SK-N-SH (cell line): ENCODE data around the gene NAA11. TPM values are rescaled to one million over a fixed set of nuclear protein-coding genes. Genes with fewer than 3 reads are reported as not detected.

ENCODE experiments used
- CTCF ChIA-PET: fragments of 300-600, 350-600 bp; formaldehyde crosslinking; extraction: SDS; loops from one replicate; lab custom pipeline; 2021; lab: Yijun Ruan, JAX
- POLR2A ChIA-PET: fragments of 350-600 bp; sonication (Branson Sonifier 250); formaldehyde crosslinking; extraction: SDS; loops from one replicate; lab custom pipeline; 2020; ENCODE audit warnings: antibody characterized with exemption, inconsistent platforms; lab: Yijun Ruan, JAX
- DNase-seq: peaks from one replicate; pipeline ENCODE4 v3.0.0; 2012
- H2AFZ ChIP-seq: fragments of 200-600 bp; sonication (generic); 2 replicates; pipeline ENCODE4 v1.8.1; 2016; ENCODE audit warnings: antibody characterized with exemption, mild to moderate bottlenecking, low read depth
- H3F3A ChIP-seq: fragments of 200-600 bp; sonication (generic); replicated peaks from 2 replicates; pipeline ENCODE3; 2016; ENCODE audit warnings: antibody characterized with exemption, mild to moderate bottlenecking; ENCODE audit not compliant: insufficient read depth
- H3K27ac ChIP-seq, 2 experiments: fragments of 200-500 bp in 1 of 2; fragments of 200-600 bp in 1 of 2; sonication (Bioruptor generic) in 1 of 2; sonication (generic), shearing (Covaris generic) in 1 of 2; 2 replicates each; pipeline versions ENCODE4 v1.5.1 to v1.6.1; 2014 to 2016; ENCODE audit warnings: low read depth in 2 of 2, inconsistent platforms in 1 of 2, low read length in 1 of 2, mild to moderate bottlenecking in 1 of 2, mixed read lengths in 1 of 2
- H3K27me3 ChIP-seq: fragments of 200-600 bp; sonication (generic), shearing (Covaris generic); 2 replicates; pipeline ENCODE4 v1.6.1; 2016; ENCODE audit warnings: mixed run types; ENCODE audit not compliant: insufficient read depth
- H3K36me3 ChIP-seq, 2 experiments: fragments of 200-500 bp in 1 of 2; fragments of 200-600 bp in 1 of 2; sonication (Bioruptor generic) in 1 of 2; sonication (generic) in 1 of 2; replicated peaks in 1 of 2; 2 replicates each; pipeline versions ENCODE3 to v1.5.1; 2014 to 2016; ENCODE audit warnings: low read length in 1 of 2, mild to moderate bottlenecking in 1 of 2; ENCODE audit not compliant: insufficient read depth in 2 of 2, control insufficient read depth in 1 of 2
- H3K4me1 ChIP-seq, 2 experiments: fragments of 200-500 bp in 1 of 2; fragments of 200-600 bp in 1 of 2; sonication (Bioruptor generic) in 1 of 2; sonication (generic), shearing (Covaris generic) in 1 of 2; 2 replicates each; pipeline versions ENCODE4 v1.5.1 to v1.6.1; 2014 to 2016; ENCODE audit warnings: low read depth in 1 of 2, low read length in 1 of 2, mixed run types in 1 of 2; ENCODE audit not compliant: insufficient read depth in 2 of 2, control insufficient read depth in 1 of 2
- H3K4me2 ChIP-seq: fragments of 200-600 bp; sonication (generic), shearing (Covaris generic); 2 replicates; pipeline ENCODE4 v1.6.1; 2017; ENCODE audit warnings: mixed run types
- H3K4me3 ChIP-seq, 2 experiments: fragments of 200-500 bp in 1 of 2; fragments of 200-600 bp in 1 of 2; sonication (Bioruptor generic) in 1 of 2; sonication (generic), shearing (Covaris generic) in 1 of 2; 2 replicates each; pipeline versions ENCODE4 v1.5.1 to v1.8.1; 2014 to 2016; ENCODE audit warnings: low read depth in 2 of 2, inconsistent platforms in 1 of 2, low read length in 1 of 2, mild to moderate bottlenecking in 1 of 2, mixed read lengths in 1 of 2, moderate library complexity in 1 of 2
- H3K79me2 ChIP-seq: fragments of 200-600 bp; sonication (generic); 2 replicates; pipeline ENCODE4 v1.8.1; 2017; ENCODE audit warnings: mild to moderate bottlenecking; ENCODE audit not compliant: insufficient read depth
- H3K9ac ChIP-seq: fragments of 200-600 bp; sonication (generic); 2 replicates; pipeline ENCODE4 v1.6.1; 2017; ENCODE audit warnings: mixed run types
- H3K9me2 ChIP-seq: fragments of 200-600 bp; sonication (generic); 2 replicates; pipeline ENCODE4 v1.6.1; 2017; ENCODE audit warnings: mixed run types
- H3K9me3 ChIP-seq: fragments of 200-600 bp; sonication (generic); 2 replicates; pipeline ENCODE4 v1.6.1; 2017; ENCODE audit warnings: mixed run types, mild to moderate bottlenecking, moderate library complexity
- H4K20me1 ChIP-seq: fragments of 200-600 bp; sonication (generic); 2 replicates; pipeline ENCODE4 v1.6.1; 2017; ENCODE audit warnings: mild to moderate bottlenecking, mixed run types; ENCODE audit not compliant: insufficient read depth
- CHD2 ChIP-seq: fragments of 150-350 bp; IDR thresholded peaks from 2 replicates; pipeline ENCODE4 v1.6.1; 2018; ENCODE audit warnings: low read length; ENCODE audit not compliant: partially characterized antibody
- GABPA ChIP-seq: IDR thresholded peaks from 2 replicates; pipeline ENCODE4 v1.4.0; 2012; ENCODE audit warnings: low read depth, mild to moderate bottlenecking
- MEF2A ChIP-seq: IDR thresholded peaks from 2 replicates; pipeline ENCODE4 v1.4.0; 2012; ENCODE audit warnings: low read depth, borderline replicate concordance
- NFIC ChIP-seq: IDR thresholded peaks from 2 replicates; pipeline ENCODE4 v1.4.0; 2012; ENCODE audit warnings: borderline replicate concordance
- NRF1 ChIP-seq: IDR thresholded peaks from 2 replicates; pipeline ENCODE4 v1.6.1; 2012; ENCODE audit warnings: low read depth, mild to moderate bottlenecking, low read length
- POLR2AphosphoS5 ChIP-seq: IDR thresholded peaks from 2 replicates; pipeline ENCODE4 v1.6.1; 2012; ENCODE audit warnings: low read depth, low read length
- RCOR1 ChIP-seq: fragments of 150-350 bp; IDR thresholded peaks from 2 replicates; pipeline ENCODE4 v1.6.1; 2017; ENCODE audit warnings: antibody characterized with exemption, low read length
- RFX5 ChIP-seq: IDR thresholded peaks from 2 replicates; pipeline ENCODE4 v1.6.1; 2012; ENCODE audit warnings: mild to moderate bottlenecking, improper control_type of control experiment, low read length
- SIN3A ChIP-seq: IDR thresholded peaks from 2 replicates; pipeline ENCODE4 v1.6.1; 2012; ENCODE audit warnings: low read depth, mild to moderate bottlenecking, low read length, moderate library complexity, borderline replicate concordance
- SMC3 ChIP-seq: IDR thresholded peaks from 2 replicates; pipeline ENCODE4 v1.6.1; 2012; ENCODE audit warnings: low read depth, low read length, improper control_type of control experiment
- TCF12 ChIP-seq: IDR thresholded peaks from 2 replicates; pipeline ENCODE4 v1.4.0; 2012
- TEAD4 ChIP-seq: IDR thresholded peaks from 2 replicates; pipeline ENCODE4 v1.4.0; 2012; ENCODE audit warnings: mild to moderate bottlenecking, borderline replicate concordance; ENCODE audit not compliant: insufficient read depth
- YY1 ChIP-seq: IDR thresholded peaks from 2 replicates; pipeline ENCODE4 v1.4.0; 2012; ENCODE audit warnings: low read depth, mild to moderate bottlenecking
- WGBS: methylation state at CpG from one replicate; pipeline ENCODE4 v1.1.6; 2017; ENCODE audit warnings: low lambda C conversion rate; 5-methylcytosine and 5-hydroxymethylcytosine counted together
- polyA plus RNA-seq, 3 experiments: library from polyadenylated mRNA; depleted of rRNA; stranded (reverse); fragments of >200 nt; gene quantifications; 2 replicates each; pipeline ENCODE4 v1.2.3, GENCODE V29; 2012
- TF ChIP-seq, protein P1 (sequence below): IDR thresholded peaks from 2 replicates; pipeline ENCODE4 v1.4.0; 2012; ENCODE audit warnings: low read depth, borderline replicate concordance
- TF ChIP-seq, protein P2 (sequence below): IDR thresholded peaks from 2 replicates; pipeline ENCODE4 v1.4.0; 2012; ENCODE audit warnings: low read depth
- TF ChIP-seq, protein P3 (sequence below): IDR thresholded peaks from 2 replicates; pipeline ENCODE4 v1.4.0; 2012; ENCODE audit warnings: low read depth, borderline replicate concordance

Gene NAA11
- polyA plus RNA-seq, 1 of the 3 experiments (the other 2 are of a cell fraction), result not detected

DNA sequence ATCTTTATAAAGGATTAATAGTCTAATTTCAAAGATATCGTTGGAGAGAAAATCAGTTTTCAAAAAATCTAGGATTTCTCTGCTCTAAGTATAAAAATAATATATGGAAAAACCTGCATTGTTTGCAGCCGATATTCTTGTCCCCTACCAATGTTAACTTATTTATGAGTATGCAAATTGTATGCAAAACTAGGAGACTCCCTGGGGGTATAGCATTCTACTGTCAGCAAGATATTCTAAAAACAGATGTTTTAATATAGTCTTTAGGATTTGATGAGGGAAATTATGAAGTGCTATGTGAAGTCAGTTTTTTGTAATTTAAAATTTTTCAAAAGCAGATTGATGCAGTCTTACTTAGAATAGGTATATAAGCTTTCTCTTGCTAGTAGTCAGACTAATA lies 41.2 kb upstream of the NAA11 start:
- WGBS, result 70% methylated on average over 2 of the region's 2 CpGs
- no peak overlapping the region for H3K9ac ChIP-seq
- CTCF ChIA-PET, result no interaction called here
- H3K27ac ChIP-seq, result no peak overlapping the region
- no peak for TF ChIP-seq CHD2
- no peak for TF ChIP-seq NRF1
- TF ChIP-seq, protein P1, sequence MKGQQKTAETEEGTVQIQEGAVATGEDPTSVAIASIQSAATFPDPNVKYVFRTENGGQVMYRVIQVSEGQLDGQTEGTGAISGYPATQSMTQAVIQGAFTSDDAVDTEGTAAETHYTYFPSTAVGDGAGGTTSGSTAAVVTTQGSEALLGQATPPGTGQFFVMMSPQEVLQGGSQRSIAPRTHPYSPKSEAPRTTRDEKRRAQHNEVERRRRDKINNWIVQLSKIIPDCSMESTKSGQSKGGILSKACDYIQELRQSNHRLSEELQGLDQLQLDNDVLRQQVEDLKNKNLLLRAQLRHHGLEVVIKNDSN, result no peak
- no peak for TF ChIP-seq POLR2AphosphoS5
- TF ChIP-seq SMC3, result no peak
- H3K4me2 ChIP-seq, result no peak overlapping the region
- H4K20me1 ChIP-seq, result no peaks in the 10 kb centered on the region
- DNase-seq, result no peak
- H3K9me3 ChIP-seq, result no peaks in the 10 kb centered on the region
- no peaks in the 10 kb centered on the region for H3K36me3 ChIP-seq
- no peaks in the 10 kb centered on the region for H3F3A ChIP-seq
- no peaks in the 10 kb centered on the region for H3K9me2 ChIP-seq
- H3K79me2 ChIP-seq, result no peaks in the 10 kb centered on the region
- no peak overlapping the region for H3K4me3 ChIP-seq
- no peak overlapping the region for H2AFZ ChIP-seq
- H3K27me3 ChIP-seq, result no peaks in the 10 kb centered on the region
- POLR2A ChIA-PET, result no interaction called here
- no peaks in the 10 kb centered on the region for H3K4me1 ChIP-seq

DNA sequence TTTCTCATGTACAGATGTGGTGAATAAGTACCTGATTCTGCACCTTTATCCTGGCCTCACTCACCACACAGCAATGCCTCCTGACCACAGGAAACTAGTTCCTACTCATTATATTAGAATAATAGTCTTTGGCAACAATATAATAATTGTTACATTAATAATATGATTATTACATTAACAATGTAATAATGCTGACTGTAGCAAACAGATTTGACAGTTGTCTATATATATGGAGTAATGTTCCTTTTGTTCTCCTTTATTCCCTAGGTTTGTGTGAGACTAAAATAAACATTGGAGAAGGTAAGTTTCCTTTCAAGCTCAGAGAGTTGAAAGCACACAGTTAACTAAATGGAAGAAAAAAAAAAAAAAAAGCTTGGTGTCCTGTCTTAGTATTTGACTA lies 40.6 kb upstream of the NAA11 start:
- no peak for DNase-seq
- CTCF ChIA-PET, result no interaction called here
- no peaks in the 10 kb centered on the region for H3K79me2 ChIP-seq
- H3K4me3 ChIP-seq, result no peak overlapping the region
- no peaks in the 10 kb centered on the region for H3K9me3 ChIP-seq
- no peaks in the 10 kb centered on the region for H3K36me3 ChIP-seq
- no peak overlapping the region for H3K9ac ChIP-seq
- H3K4me1 ChIP-seq, result no peaks in the 10 kb centered on the region
- H2AFZ ChIP-seq, result no peak overlapping the region
- H3F3A ChIP-seq, result no peaks in the 10 kb centered on the region
- H3K9me2 ChIP-seq, result no peaks in the 10 kb centered on the region
- H4K20me1 ChIP-seq, result no peaks in the 10 kb centered on the region
- no peaks in the 10 kb centered on the region for H3K27me3 ChIP-seq
- POLR2A ChIA-PET, result no interaction called here
- H3K4me2 ChIP-seq, result no peak overlapping the region
- no peak for TF ChIP-seq NFIC
- no peak for TF ChIP-seq RCOR1
- no peak for TF ChIP-seq SIN3A
- no peak for TF ChIP-seq RFX5
- TF ChIP-seq TCF12, result no peak
- no peak for TF ChIP-seq GABPA
- no peak for TF ChIP-seq MEF2A
- TF ChIP-seq YY1, result no peak
- TF ChIP-seq TEAD4, result no peak
- TF ChIP-seq, protein P2, sequence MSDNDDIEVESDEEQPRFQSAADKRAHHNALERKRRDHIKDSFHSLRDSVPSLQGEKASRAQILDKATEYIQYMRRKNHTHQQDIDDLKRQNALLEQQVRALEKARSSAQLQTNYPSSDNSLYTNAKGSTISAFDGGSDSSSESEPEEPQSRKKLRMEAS, result no peak
- TF ChIP-seq, protein P3, sequence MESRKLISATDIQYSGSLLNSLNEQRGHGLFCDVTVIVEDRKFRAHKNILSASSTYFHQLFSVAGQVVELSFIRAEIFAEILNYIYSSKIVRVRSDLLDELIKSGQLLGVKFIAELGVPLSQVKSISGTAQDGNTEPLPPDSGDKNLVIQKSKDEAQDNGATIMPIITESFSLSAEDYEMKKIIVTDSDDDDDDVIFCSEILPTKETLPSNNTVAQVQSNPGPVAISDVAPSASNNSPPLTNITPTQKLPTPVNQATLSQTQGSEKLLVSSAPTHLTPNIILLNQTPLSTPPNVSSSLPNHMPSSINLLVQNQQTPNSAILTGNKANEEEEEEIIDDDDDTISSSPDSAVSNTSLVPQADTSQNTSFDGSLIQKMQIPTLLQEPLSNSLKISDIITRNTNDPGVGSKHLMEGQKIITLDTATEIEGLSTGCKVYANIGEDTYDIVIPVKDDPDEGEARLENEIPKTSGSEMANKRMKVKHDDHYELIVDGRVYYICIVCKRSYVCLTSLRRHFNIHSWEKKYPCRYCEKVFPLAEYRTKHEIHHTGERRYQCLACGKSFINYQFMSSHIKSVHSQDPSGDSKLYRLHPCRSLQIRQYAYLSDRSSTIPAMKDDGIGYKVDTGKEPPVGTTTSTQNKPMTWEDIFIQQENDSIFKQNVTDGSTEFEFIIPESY, result no peak
- no peak for TF ChIP-seq SMC3
- H3K27ac ChIP-seq, result no peak overlapping the region
